Measurements from ENCODE around the gene DACH1.
"Not testable (repeated sequence)": the region's sequence is repeated elsewhere in the genome, so short reads cannot be mapped to it uniquely, and the experiment has no call there.

DACH1 gene

DNA sequence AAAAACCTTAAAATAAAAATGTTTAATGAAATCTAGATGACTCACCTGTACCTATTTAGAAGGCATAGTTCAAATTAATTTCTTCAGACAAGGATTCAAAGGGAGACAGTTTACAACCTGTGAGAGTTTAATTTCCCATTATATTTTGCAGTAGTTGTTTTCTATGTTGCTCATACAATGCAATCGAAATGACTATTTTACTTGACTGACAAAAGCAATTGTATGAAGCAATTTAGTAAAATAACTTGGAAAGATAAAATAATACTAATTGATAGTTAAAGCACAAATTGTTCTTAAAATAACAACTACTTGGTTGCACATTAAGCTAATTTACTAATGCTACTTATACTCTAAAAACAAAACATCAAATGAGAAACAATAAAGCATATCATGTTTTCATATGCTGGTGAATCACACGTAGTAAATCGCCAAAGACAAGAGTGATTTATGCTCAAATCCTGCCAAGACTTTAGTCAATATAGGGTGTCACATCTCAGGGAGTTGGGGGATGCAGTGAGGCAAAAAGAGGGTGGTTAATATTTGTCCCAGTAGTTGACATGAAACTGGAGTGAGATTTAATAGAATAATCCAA is 6.4 kb downstream of the DACH1 start:
- H3K27me3 Mint-ChIP-seq (ENCODE audit: low read depth): peaks cover 43% of the 10 kb centered on the region
- H3K36me3 Mint-ChIP-seq (ENCODE audit: low read depth): no peaks in the 10 kb centered on the region
- no peak overlapping the region for H3K4me3 Mint-ChIP-seq
- no peaks in the 10 kb centered on the region for H3K9me3 Mint-ChIP-seq
- H3K27ac Mint-ChIP-seq: no peak overlapping the region
- H3K4me1 Mint-ChIP-seq (ENCODE audit: low read depth): peaks cover 8% of the 10 kb centered on the region

DNA sequence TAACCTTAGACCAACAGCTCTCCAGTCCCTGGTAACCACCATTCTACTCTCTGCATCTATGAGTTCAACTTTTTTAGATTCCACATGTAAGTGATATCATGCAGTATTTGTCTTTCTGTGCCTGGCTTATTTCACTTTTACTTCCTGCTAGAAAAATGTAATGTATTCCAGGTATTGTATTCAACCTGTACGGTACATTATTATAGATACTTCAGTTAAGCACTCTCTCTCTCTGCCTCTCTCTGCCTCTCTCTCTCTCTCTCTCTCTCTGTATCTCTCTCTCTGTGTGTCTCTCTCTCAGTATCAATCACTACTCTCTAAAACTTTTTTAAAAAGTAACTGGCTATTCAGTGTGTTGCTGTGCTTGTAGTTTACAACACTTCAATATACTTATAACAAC is 8.4 kb downstream of the DACH1 start:
- H3K9me3 Mint-ChIP-seq: no peaks in the 10 kb centered on the region
- no peaks in the 10 kb centered on the region for H3K36me3 Mint-ChIP-seq (ENCODE audit: low read depth)
- H3K27me3 Mint-ChIP-seq (ENCODE audit: low read depth): peaks cover 28% of the 10 kb centered on the region
- H3K27ac Mint-ChIP-seq: no peak overlapping the region
- no peak overlapping the region for H3K4me3 Mint-ChIP-seq
- no peaks in the 10 kb centered on the region for H3K4me1 Mint-ChIP-seq (ENCODE audit: low read depth)

- Mint-ChIP-seq H3K27me3 (ENCODE audit: low read depth) (peaks cover 11% of the 10 kb centered on the region), H3K36me3 (ENCODE audit: low read depth) (no peaks in the 10 kb centered on the region), H3K27ac (no peak overlapping the region), H3K4me3 (no peak overlapping the region), H3K4me1 (ENCODE audit: low read depth) (no peaks in the 10 kb centered on the region), H3K9me3 (no peaks in the 10 kb centered on the region)
Observed at GRCh38 chr13:71856548-71857043, 10.4 kb downstream of the DACH1 start.

DNA sequence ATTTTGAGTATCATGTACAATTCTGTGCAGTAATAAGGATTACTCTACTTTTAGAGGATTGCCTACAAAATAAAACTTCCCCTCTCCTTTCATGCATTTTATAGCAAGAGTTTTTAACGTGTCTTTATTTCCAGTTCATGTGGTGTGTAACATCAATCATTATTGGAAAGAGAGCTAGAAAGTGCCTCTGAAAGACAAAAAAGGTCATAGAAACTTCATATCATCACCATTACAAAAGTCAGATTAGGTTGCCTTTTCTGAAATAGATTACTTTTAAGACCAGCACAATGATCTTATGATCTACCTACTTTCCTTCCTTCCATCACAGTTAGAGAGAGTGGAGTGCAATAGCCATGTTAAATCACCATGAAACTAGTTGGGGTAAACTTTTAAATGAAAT is 12.6 kb downstream of the DACH1 start:
- Mint-ChIP-seq H3K4me1 (ENCODE audit: low read depth) (no peaks in the 10 kb centered on the region), H3K36me3 (ENCODE audit: low read depth) (no peaks in the 10 kb centered on the region), H3K27ac (no peak overlapping the region), H3K4me3 (no peak overlapping the region), H3K27me3 (ENCODE audit: low read depth) (peaks cover 5% of the 10 kb centered on the region), H3K9me3 (no peaks in the 10 kb centered on the region)

DNA sequence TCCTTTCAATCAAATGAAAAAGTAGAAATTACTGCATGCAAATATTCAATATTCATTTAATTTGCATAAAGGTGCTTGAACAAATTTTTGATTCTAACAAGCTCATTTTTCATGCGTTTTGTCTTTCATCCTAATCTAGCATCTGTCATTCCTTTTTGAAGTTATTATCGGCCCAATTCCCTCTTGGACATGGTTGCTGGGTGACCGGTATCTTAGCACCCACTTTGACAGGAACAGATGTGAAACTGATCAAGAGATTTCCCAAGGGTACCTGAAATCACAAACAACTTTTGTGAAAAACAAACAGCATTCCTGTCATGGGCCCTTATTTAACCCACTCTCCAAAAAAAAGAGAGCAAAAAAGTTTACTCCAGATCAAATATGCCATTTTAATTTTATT is 13.3 kb downstream of the DACH1 start:
- no peaks in the 10 kb centered on the region for H3K9me3 Mint-ChIP-seq
- H3K4me3 Mint-ChIP-seq: no peak overlapping the region
- H3K27ac Mint-ChIP-seq: no peak overlapping the region
- H3K4me1 Mint-ChIP-seq (ENCODE audit: low read depth): no peaks in the 10 kb centered on the region
- H3K36me3 Mint-ChIP-seq (ENCODE audit: low read depth): no peaks in the 10 kb centered on the region
- H3K27me3 Mint-ChIP-seq (ENCODE audit: low read depth): peaks cover 3% of the 10 kb centered on the region

- H3K36me3 Mint-ChIP-seq (ENCODE audit: low read depth): no peaks in the 10 kb centered on the region
- H3K27me3 Mint-ChIP-seq (ENCODE audit: low read depth): no peaks in the 10 kb centered on the region
- H3K27ac Mint-ChIP-seq: no peak overlapping the region
- no peaks in the 10 kb centered on the region for H3K9me3 Mint-ChIP-seq
- H3K4me3 Mint-ChIP-seq: no peak overlapping the region
- no peaks in the 10 kb centered on the region for H3K4me1 Mint-ChIP-seq (ENCODE audit: low read depth)
Observed at GRCh38 chr13:71852736-71853135, 14.3 kb downstream of the DACH1 start.

- Mint-ChIP-seq H3K27ac (no peak overlapping the region), H3K4me1 (ENCODE audit: low read depth) (no peaks in the 10 kb centered on the region), H3K4me3 (no peak overlapping the region), H3K36me3 (ENCODE audit: low read depth) (no peaks in the 10 kb centered on the region), H3K9me3 (no peaks in the 10 kb centered on the region), H3K27me3 (ENCODE audit: low read depth) (no peaks in the 10 kb centered on the region)
Observed at GRCh38 chr13:71851498-71852409, 15.2 kb downstream of the DACH1 start.

DNA sequence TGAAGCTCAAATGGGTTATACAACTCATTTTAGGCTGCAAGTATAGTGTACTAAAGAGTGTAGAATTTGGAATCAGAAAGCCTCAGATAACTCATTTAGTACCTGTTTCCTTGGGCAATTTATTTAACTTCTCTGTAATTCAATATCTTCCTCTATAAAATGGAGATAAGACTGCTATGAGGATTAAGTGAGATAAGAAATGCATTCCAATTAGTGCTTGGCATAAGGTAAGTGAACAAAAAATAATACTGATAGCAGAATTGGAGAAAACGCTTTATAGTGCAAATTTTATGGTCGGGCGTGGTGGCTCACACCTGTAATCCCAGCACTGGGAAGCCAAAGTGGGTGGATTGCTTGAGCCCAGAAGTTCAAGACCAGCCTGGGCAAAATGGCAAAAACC is 25.0 kb downstream of the DACH1 start:
- Mint-ChIP-seq H3K4me1 (ENCODE audit: low read depth) (no peaks in the 10 kb centered on the region), H3K27ac (no peak overlapping the region), H3K36me3 (ENCODE audit: low read depth) (no peaks in the 10 kb centered on the region), H3K9me3 (no peaks in the 10 kb centered on the region), H3K27me3 (ENCODE audit: low read depth) (no peaks in the 10 kb centered on the region), H3K4me3 (no peak overlapping the region)

DNA sequence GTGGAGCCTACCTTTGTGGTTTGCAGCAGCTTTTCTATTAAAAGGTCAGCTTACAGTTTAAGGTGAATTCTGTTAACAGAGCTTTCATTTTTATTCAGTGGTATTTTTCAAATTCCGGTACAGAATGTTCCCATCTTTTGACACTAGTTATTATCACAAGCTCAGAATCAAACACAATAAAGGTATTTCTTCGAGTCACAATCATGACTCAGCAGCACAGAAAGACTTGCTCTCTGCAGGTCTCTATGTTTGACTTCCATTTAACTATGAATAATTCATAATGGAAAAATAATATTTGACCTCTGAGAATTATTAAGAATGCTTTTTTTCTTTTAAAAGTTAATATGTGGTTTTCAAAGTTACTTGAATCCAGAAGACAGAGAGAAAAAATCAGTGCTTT is 28.2 kb downstream of the DACH1 start:
- H3K27me3 Mint-ChIP-seq (ENCODE audit: low read depth): no peaks in the 10 kb centered on the region

GRCh38 chr13:71837582-71837981 is 29.4 kb downstream of the DACH1 start:
- not testable (repeated sequence) for H3K4me3 Mint-ChIP-seq; H3K27me3 Mint-ChIP-seq (ENCODE audit: low read depth); H3K27ac Mint-ChIP-seq; H3K4me1 Mint-ChIP-seq (ENCODE audit: low read depth); H3K36me3 Mint-ChIP-seq (ENCODE audit: low read depth); H3K9me3 Mint-ChIP-seq

More for the DNA sequence above, 28.2 kb downstream of the DACH1 start:
- no peak overlapping the region for H3K27ac Mint-ChIP-seq
- H3K4me3 Mint-ChIP-seq: no peak overlapping the region
- H3K36me3 Mint-ChIP-seq (ENCODE audit: low read depth): no peaks in the 10 kb centered on the region
- H3K9me3 Mint-ChIP-seq: no peaks in the 10 kb centered on the region
- no peaks in the 10 kb centered on the region for H3K4me1 Mint-ChIP-seq (ENCODE audit: low read depth)

GRCh38 chr13:71831716-71832115 is 35.3 kb downstream of the DACH1 start:
- Mint-ChIP-seq H3K9me3 (no peaks in the 10 kb centered on the region), H3K4me3 (no peak overlapping the region), H3K36me3 (ENCODE audit: low read depth) (no peaks in the 10 kb centered on the region), H3K4me1 (ENCODE audit: low read depth) (peaks cover 3% of the 10 kb centered on the region), H3K27ac (no peak overlapping the region), H3K27me3 (ENCODE audit: low read depth) (no peaks in the 10 kb centered on the region)

GRCh38 chr13:71830736-71831135 is 36.3 kb downstream of the DACH1 start:
- H3K4me3 Mint-ChIP-seq: no peak overlapping the region
- no peaks in the 10 kb centered on the region for H3K27me3 Mint-ChIP-seq (ENCODE audit: low read depth)
- H3K27ac Mint-ChIP-seq: no peak overlapping the region
- no peaks in the 10 kb centered on the region for H3K36me3 Mint-ChIP-seq (ENCODE audit: low read depth)
- no peaks in the 10 kb centered on the region for H3K9me3 Mint-ChIP-seq
- peaks cover 3% of the 10 kb centered on the region for H3K4me1 Mint-ChIP-seq (ENCODE audit: low read depth)

GRCh38 chr13:71830323-71830722 is 36.7 kb downstream of the DACH1 start:
- Mint-ChIP-seq H3K27ac (no peak overlapping the region), H3K4me1 (ENCODE audit: low read depth) (peaks cover 3% of the 10 kb centered on the region), H3K9me3 (no peaks in the 10 kb centered on the region), H3K27me3 (ENCODE audit: low read depth) (no peaks in the 10 kb centered on the region), H3K4me3 (no peak overlapping the region), H3K36me3 (ENCODE audit: low read depth) (no peaks in the 10 kb centered on the region)

DNA sequence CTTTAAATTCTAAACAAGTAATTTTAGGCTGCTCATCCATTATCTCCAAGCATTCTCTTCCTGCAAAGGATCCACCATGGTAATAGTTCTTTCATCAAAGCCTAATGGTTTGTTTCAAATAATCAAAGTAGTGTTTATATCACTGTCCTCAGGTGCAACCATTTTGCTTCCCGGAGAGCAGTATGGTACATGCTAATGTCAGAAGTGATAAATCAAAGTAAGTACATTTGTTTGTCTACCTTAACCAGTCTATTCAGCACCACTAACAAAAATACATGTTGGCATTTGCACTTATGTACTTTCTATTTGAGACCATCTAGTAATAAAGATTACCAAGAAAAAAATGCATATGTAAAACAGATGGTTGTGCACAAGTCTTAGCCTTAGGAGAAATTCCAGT is 37.5 kb downstream of the DACH1 start:
- Mint-ChIP-seq H3K4me1 (ENCODE audit: low read depth) (peaks cover 3% of the 10 kb centered on the region), H3K4me3 (no peak overlapping the region), H3K9me3 (no peaks in the 10 kb centered on the region), H3K36me3 (ENCODE audit: low read depth) (no peaks in the 10 kb centered on the region), H3K27me3 (ENCODE audit: low read depth) (no peaks in the 10 kb centered on the region), H3K27ac (no peak overlapping the region)

GRCh38 chr13:71828564-71828963 is 38.4 kb downstream of the DACH1 start:
- Mint-ChIP-seq H3K27me3 (ENCODE audit: low read depth) (no peaks in the 10 kb centered on the region), H3K4me3 (no peak overlapping the region), H3K27ac (no peak overlapping the region), H3K36me3 (ENCODE audit: low read depth) (no peaks in the 10 kb centered on the region), H3K9me3 (no peaks in the 10 kb centered on the region), H3K4me1 (ENCODE audit: low read depth) (peaks cover 3% of the 10 kb centered on the region)
